Measurements from ENCODE around the gene NMT2.

NMT2 gene

DNA sequence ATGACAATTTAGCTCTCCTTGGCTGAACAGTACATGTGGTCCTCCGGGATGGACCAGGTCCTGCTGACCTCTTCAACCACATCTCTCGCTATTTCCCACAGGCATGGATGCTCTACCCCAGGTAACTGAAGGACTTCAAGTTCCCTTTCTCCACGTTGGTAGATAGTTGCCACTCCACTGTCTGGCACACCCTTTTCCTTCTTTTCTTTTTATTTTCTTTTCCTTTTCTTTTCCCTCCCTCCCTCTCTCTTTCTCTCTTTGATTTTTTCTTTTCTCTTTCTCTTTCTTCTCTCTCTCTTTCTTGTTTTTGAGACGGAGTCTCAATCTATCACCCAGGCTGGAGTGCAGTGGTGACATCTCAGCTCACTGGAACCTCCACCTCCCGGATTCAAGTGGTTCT is 77.1 kb downstream of the NMT2 start:
- Histone ChIP-seq H3K4me1 (ENCODE audit: control insufficient read depth in 1 of 2, insufficient read depth in 1 of 2, low read depth in 1 of 2, low read length in 1 of 2) (peaks cover 10 to 11% of the 10 kb centered on the region in 2 experiments), H3K27ac (no peak overlapping the region), H3K4me3 (ENCODE audit: low read depth in 1 of 2, low read length in 1 of 2) (no peak overlapping the region), H3K27me3 (peaks cover 58% of the 10 kb centered on the region), H3K36me3 (no peaks in the 10 kb centered on the region), H3K9me3 (no peaks in the 10 kb centered on the region)
- TF ChIP-seq, protein P1, sequence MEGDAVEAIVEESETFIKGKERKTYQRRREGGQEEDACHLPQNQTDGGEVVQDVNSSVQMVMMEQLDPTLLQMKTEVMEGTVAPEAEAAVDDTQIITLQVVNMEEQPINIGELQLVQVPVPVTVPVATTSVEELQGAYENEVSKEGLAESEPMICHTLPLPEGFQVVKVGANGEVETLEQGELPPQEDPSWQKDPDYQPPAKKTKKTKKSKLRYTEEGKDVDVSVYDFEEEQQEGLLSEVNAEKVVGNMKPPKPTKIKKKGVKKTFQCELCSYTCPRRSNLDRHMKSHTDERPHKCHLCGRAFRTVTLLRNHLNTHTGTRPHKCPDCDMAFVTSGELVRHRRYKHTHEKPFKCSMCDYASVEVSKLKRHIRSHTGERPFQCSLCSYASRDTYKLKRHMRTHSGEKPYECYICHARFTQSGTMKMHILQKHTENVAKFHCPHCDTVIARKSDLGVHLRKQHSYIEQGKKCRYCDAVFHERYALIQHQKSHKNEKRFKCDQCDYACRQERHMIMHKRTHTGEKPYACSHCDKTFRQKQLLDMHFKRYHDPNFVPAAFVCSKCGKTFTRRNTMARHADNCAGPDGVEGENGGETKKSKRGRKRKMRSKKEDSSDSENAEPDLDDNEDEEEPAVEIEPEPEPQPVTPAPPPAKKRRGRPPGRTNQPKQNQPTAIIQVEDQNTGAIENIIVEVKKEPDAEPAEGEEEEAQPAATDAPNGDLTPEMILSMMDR (IDR thresholded peaks at IDR 0.05): no peak

DNA sequence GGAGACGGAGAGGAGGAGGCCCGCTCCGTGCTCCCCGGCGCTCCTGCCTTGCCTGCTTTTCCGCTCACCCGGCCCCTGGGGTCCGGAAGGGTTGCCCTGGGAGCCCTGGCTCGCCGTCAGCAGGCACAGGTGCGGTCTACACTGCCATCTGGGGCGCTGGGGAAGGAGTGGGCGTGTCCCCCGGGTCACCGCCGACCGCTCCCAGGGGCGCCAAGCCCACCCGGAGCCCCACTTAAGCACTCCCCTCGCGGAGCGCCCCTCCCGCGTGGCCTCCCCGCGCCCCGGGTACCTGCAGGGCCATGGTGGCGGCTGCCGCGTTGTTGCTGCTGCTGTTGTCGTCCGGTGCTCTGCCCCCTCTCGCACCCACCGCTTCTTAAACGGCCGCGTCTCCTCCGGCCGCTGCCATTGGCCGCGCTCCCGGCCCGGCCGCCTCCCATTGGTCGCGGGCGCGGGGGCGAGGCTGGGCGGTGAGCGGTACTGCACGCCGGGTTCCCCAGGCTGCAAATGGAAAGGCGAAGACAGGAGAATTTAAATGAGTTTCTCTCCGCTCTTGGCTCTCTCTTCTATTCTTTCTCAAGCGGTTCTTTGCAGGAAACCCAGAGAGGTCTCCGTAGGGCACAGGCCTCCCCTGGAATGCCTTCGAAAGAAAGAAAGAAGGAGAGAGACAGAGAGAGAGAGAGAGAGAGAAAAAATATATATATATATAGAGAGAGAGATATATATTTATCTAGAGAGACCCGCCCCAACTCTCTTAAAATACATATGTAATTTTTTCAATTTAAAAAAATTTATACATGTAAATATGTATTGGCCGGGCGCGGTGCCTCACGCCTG is 79.8 kb downstream of the NMT2 start, which contains the start of gene ACBD7:
ACBD7 (minus strand) TSS at position 349 of the 834 bp plus-strand sequence; CDS start at position 301, 48 bp downstream.
- H3K9me3 ChIP-seq: no peaks in the 10 kb centered on the region
- peaks cover 7 to 9% of the 10 kb centered on the region in 2 experiments for H3K4me1 ChIP-seq (ENCODE audit: control insufficient read depth in 1 of 2, insufficient read depth in 1 of 2, low read depth in 1 of 2, low read length in 1 of 2)
- TF ChIP-seq, protein P1 (IDR thresholded peaks at IDR 0.05): peak; percentile 77
- no peaks in the 10 kb centered on the region for H3K36me3 ChIP-seq
- peaks cover 56% of the 10 kb centered on the region for H3K27me3 ChIP-seq
- peak within 1 kb of the TSS; percentile 39 to 65 for H3K4me3 ChIP-seq (ENCODE audit: low read depth in 1 of 2, low read length in 1 of 2)
- no peak within 1 kb of the TSS for H3K27ac ChIP-seq

DNA sequence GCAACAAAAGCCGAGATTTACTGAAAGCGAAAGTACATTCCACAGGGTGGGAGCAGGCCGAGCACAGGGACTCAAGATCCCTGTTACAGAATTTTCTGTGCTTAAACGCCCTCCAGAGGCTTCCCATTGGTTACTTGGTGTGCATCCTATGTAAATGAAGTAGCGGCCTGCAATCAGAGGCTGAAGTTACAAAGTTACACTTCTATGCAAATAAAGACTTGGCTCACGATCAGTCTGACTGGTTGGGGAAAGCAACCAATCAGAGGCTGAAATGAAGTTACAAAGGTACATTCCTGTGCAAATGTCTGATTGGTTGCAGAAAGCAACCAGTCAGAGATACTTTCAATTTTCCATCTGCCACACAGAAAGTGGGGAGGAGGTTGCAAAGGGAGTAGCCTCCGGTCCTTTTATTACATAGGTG is 84.0 kb downstream of the NMT2 start:
- TF ChIP-seq, protein P1 (IDR thresholded peaks at IDR 0.05): no peak
- H3K4me3 ChIP-seq (ENCODE audit: low read depth in 1 of 2, low read length in 1 of 2): no peak overlapping the region
- H3K27ac ChIP-seq: no peak overlapping the region
- peaks cover 7 to 9% of the 10 kb centered on the region in 2 experiments for H3K4me1 ChIP-seq (ENCODE audit: control insufficient read depth in 1 of 2, insufficient read depth in 1 of 2, low read depth in 1 of 2, low read length in 1 of 2)
- H3K36me3 ChIP-seq: no peaks in the 10 kb centered on the region
- H3K27me3 ChIP-seq: peaks cover 39% of the 10 kb centered on the region
- no peaks in the 10 kb centered on the region for H3K9me3 ChIP-seq

DNA sequence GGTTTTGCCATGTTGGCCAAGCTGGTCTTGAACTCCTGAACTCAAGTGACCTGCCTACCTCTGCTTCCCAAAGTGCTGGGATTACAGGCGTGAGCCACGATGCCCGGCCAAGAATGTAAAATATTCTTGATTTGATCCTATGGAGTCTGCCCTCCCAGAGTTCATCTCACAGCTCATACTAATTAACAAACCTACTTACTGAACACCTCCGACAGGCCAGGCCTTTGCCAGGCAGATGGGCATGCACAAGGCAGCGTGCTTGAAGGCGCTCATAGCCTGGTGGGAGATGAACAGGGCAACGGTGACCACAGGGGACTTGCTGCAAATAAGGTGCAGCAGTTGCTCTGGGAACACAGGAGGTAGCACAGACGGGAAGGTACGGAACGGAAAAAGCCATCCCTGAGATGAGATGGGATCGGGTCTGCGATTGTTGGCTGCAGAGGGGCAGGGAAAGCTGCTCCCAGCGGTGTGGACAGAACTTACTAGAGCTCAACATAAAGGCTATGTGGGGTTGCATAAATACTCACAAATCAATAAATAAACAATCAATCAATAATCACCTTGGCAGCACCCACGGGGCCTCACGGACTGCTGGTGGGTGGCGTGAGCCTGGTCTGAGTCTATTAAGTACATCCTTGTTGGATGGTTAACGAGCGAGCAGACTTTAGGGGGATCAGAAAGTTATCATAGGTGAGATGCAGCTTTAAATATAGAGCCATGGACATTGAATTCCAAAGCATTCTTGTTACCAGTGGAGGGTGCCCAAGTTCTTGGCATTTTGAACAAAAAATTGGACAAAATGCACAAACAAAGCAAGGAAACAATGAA is 84.6 kb downstream of the NMT2 start:
- H3K36me3 ChIP-seq: no peaks in the 10 kb centered on the region
- TF ChIP-seq, protein P1 (IDR thresholded peaks at IDR 0.05): no peak
- H3K27me3 ChIP-seq: peaks cover 34% of the 10 kb centered on the region
- no peaks in the 10 kb centered on the region for H3K9me3 ChIP-seq
- H3K4me3 ChIP-seq (ENCODE audit: low read depth in 1 of 2, low read length in 1 of 2): no peak overlapping the region
- peaks cover 7 to 9% of the 10 kb centered on the region in 2 experiments for H3K4me1 ChIP-seq (ENCODE audit: control insufficient read depth in 1 of 2, insufficient read depth in 1 of 2, low read depth in 1 of 2, low read length in 1 of 2)
- no peak overlapping the region for H3K27ac ChIP-seq

DNA sequence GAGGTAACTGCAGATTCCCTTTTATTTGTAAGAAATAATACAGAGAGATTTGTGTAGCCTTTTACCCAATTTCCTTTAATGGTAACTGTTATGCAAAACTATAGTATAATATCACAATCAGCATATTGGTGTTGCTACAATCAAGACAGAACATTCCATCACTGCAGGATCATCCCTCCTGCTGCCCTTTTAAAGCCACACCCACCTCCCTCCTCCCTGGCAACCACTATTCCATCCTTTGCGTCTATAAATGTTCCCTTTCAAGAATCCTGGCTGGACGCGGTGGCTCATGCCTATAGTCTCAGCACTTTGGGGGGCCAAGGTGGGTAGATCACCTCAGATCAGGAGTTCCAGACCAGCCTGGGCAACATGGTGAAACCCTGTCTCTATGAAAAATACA is 93.1 kb downstream of the NMT2 start:
- Histone ChIP-seq H3K4me3 (ENCODE audit: low read depth in 1 of 2, low read length in 1 of 2) (no peak overlapping the region), H3K27ac (no peak overlapping the region), H3K36me3 (no peaks in the 10 kb centered on the region), H3K9me3 (no peaks in the 10 kb centered on the region), H3K4me1 (ENCODE audit: control insufficient read depth in 1 of 2, insufficient read depth in 1 of 2, low read depth in 1 of 2, low read length in 1 of 2) (no peaks in the 10 kb centered on the region), H3K27me3 (no peaks in the 10 kb centered on the region)
- TF ChIP-seq, protein P1 (IDR thresholded peaks at IDR 0.05): no peak
